SK-N-SH (cell line): Measurements from ENCODE around the gene KRTAP1-1. TPM values are rescaled to one million over a fixed set of nuclear protein-coding genes. Genes with fewer than 3 reads are reported as not detected.

ENCODE experiments used
- CTCF ChIA-PET: fragments of 300-600, 350-600 bp; formaldehyde crosslinking; extraction: SDS; loops from one replicate; lab custom pipeline; 2021; lab: Yijun Ruan, JAX
- POLR2A ChIA-PET: fragments of 350-600 bp; sonication (Branson Sonifier 250); formaldehyde crosslinking; extraction: SDS; loops from one replicate; lab custom pipeline; 2020; ENCODE audit warnings: antibody characterized with exemption, inconsistent platforms; lab: Yijun Ruan, JAX
- DNase-seq: peaks from one replicate; pipeline ENCODE4 v3.0.0; 2012
- H2AFZ ChIP-seq: fragments of 200-600 bp; sonication (generic); 2 replicates; pipeline ENCODE4 v1.8.1; 2016; ENCODE audit warnings: antibody characterized with exemption, mild to moderate bottlenecking, low read depth
- H3F3A ChIP-seq: fragments of 200-600 bp; sonication (generic); replicated peaks from 2 replicates; pipeline ENCODE3; 2016; ENCODE audit warnings: antibody characterized with exemption, mild to moderate bottlenecking; ENCODE audit not compliant: insufficient read depth
- H3K27ac ChIP-seq, 2 experiments: fragments of 200-500 bp in 1 of 2; fragments of 200-600 bp in 1 of 2; sonication (Bioruptor generic) in 1 of 2; sonication (generic), shearing (Covaris generic) in 1 of 2; 2 replicates each; pipeline versions ENCODE4 v1.5.1 to v1.6.1; 2014 to 2016; ENCODE audit warnings: low read depth in 2 of 2, inconsistent platforms in 1 of 2, low read length in 1 of 2, mild to moderate bottlenecking in 1 of 2, mixed read lengths in 1 of 2
- H3K27me3 ChIP-seq: fragments of 200-600 bp; sonication (generic), shearing (Covaris generic); 2 replicates; pipeline ENCODE4 v1.6.1; 2016; ENCODE audit warnings: mixed run types; ENCODE audit not compliant: insufficient read depth
- H3K36me3 ChIP-seq, 2 experiments: fragments of 200-500 bp in 1 of 2; fragments of 200-600 bp in 1 of 2; sonication (Bioruptor generic) in 1 of 2; sonication (generic) in 1 of 2; replicated peaks in 1 of 2; 2 replicates each; pipeline versions ENCODE3 to v1.5.1; 2014 to 2016; ENCODE audit warnings: low read length in 1 of 2, mild to moderate bottlenecking in 1 of 2; ENCODE audit not compliant: insufficient read depth in 2 of 2, control insufficient read depth in 1 of 2
- H3K4me1 ChIP-seq, 2 experiments: fragments of 200-500 bp in 1 of 2; fragments of 200-600 bp in 1 of 2; sonication (Bioruptor generic) in 1 of 2; sonication (generic), shearing (Covaris generic) in 1 of 2; 2 replicates each; pipeline versions ENCODE4 v1.5.1 to v1.6.1; 2014 to 2016; ENCODE audit warnings: low read depth in 1 of 2, low read length in 1 of 2, mixed run types in 1 of 2; ENCODE audit not compliant: insufficient read depth in 2 of 2, control insufficient read depth in 1 of 2
- H3K4me2 ChIP-seq: fragments of 200-600 bp; sonication (generic), shearing (Covaris generic); 2 replicates; pipeline ENCODE4 v1.6.1; 2017; ENCODE audit warnings: mixed run types
- H3K4me3 ChIP-seq, 2 experiments: fragments of 200-500 bp in 1 of 2; fragments of 200-600 bp in 1 of 2; sonication (Bioruptor generic) in 1 of 2; sonication (generic), shearing (Covaris generic) in 1 of 2; 2 replicates each; pipeline versions ENCODE4 v1.5.1 to v1.8.1; 2014 to 2016; ENCODE audit warnings: low read depth in 2 of 2, inconsistent platforms in 1 of 2, low read length in 1 of 2, mild to moderate bottlenecking in 1 of 2, mixed read lengths in 1 of 2, moderate library complexity in 1 of 2
- H3K79me2 ChIP-seq: fragments of 200-600 bp; sonication (generic); 2 replicates; pipeline ENCODE4 v1.8.1; 2017; ENCODE audit warnings: mild to moderate bottlenecking; ENCODE audit not compliant: insufficient read depth
- H3K9ac ChIP-seq: fragments of 200-600 bp; sonication (generic); 2 replicates; pipeline ENCODE4 v1.6.1; 2017; ENCODE audit warnings: mixed run types
- H3K9me2 ChIP-seq: fragments of 200-600 bp; sonication (generic); 2 replicates; pipeline ENCODE4 v1.6.1; 2017; ENCODE audit warnings: mixed run types
- H3K9me3 ChIP-seq: fragments of 200-600 bp; sonication (generic); 2 replicates; pipeline ENCODE4 v1.6.1; 2017; ENCODE audit warnings: mixed run types, mild to moderate bottlenecking, moderate library complexity
- H4K20me1 ChIP-seq: fragments of 200-600 bp; sonication (generic); 2 replicates; pipeline ENCODE4 v1.6.1; 2017; ENCODE audit warnings: mild to moderate bottlenecking, mixed run types; ENCODE audit not compliant: insufficient read depth
- FOSL2 ChIP-seq: IDR thresholded peaks from 2 replicates; pipeline ENCODE4 v1.4.0; 2012; ENCODE audit warnings: low read depth, mild to moderate bottlenecking, moderate library complexity, borderline replicate concordance
- FOXM1 ChIP-seq: IDR thresholded peaks from 2 replicates; pipeline ENCODE4 v1.4.0; 2012; ENCODE audit warnings: low read depth, mild to moderate bottlenecking
- GABPA ChIP-seq: IDR thresholded peaks from 2 replicates; pipeline ENCODE4 v1.4.0; 2012; ENCODE audit warnings: low read depth, mild to moderate bottlenecking
- GATA2 ChIP-seq: sonication (generic); formaldehyde crosslinking; IDR thresholded peaks from 2 replicates; pipeline ENCODE4 v1.5.0; 2020; ENCODE audit warnings: mild to moderate bottlenecking, missing genetic modification reagents
- MXI1 ChIP-seq: IDR thresholded peaks from 2 replicates; pipeline ENCODE4 v1.6.1; 2012; ENCODE audit warnings: mild to moderate bottlenecking, low read depth, low read length, improper control_type of control experiment
- NFIC ChIP-seq: IDR thresholded peaks from 2 replicates; pipeline ENCODE4 v1.4.0; 2012; ENCODE audit warnings: borderline replicate concordance
- RCOR1 ChIP-seq: fragments of 150-350 bp; IDR thresholded peaks from 2 replicates; pipeline ENCODE4 v1.6.1; 2017; ENCODE audit warnings: antibody characterized with exemption, low read length
- RFX5 ChIP-seq: IDR thresholded peaks from 2 replicates; pipeline ENCODE4 v1.6.1; 2012; ENCODE audit warnings: mild to moderate bottlenecking, improper control_type of control experiment, low read length
- RXRA ChIP-seq: IDR thresholded peaks from 2 replicates; pipeline ENCODE4 v1.4.0; 2012; ENCODE audit warnings: low read depth, mild to moderate bottlenecking, borderline replicate concordance
- SIN3A ChIP-seq: IDR thresholded peaks from 2 replicates; pipeline ENCODE4 v1.6.1; 2012; ENCODE audit warnings: low read depth, mild to moderate bottlenecking, low read length, moderate library complexity, borderline replicate concordance
- SMC3 ChIP-seq: IDR thresholded peaks from 2 replicates; pipeline ENCODE4 v1.6.1; 2012; ENCODE audit warnings: low read depth, low read length, improper control_type of control experiment
- TCF12 ChIP-seq: IDR thresholded peaks from 2 replicates; pipeline ENCODE4 v1.4.0; 2012
- YY1 ChIP-seq: IDR thresholded peaks from 2 replicates; pipeline ENCODE4 v1.4.0; 2012; ENCODE audit warnings: low read depth, mild to moderate bottlenecking
- WGBS: methylation state at CpG from one replicate; pipeline ENCODE4 v1.1.6; 2017; ENCODE audit warnings: low lambda C conversion rate; 5-methylcytosine and 5-hydroxymethylcytosine counted together
- polyA plus RNA-seq, 3 experiments: library from polyadenylated mRNA; depleted of rRNA; stranded (reverse); fragments of >200 nt; gene quantifications; 2 replicates each; pipeline ENCODE4 v1.2.3, GENCODE V29; 2012
- small RNA-seq, 7 experiments: library from RNA; depleted of rRNA; stranded (forward); fragments of <200 nt; gene quantifications; one replicate each; pipeline ENCODE3, GENCODE V24; 2012
- TF ChIP-seq, protein P1 (sequence below): fragments of 200-600 bp; sonication (generic); IDR thresholded peaks from 2 replicates; pipeline ENCODE4 v1.6.1; 2017; ENCODE audit warnings: antibody characterized with exemption, mild to moderate bottlenecking, moderate library complexity
- TF ChIP-seq, protein P2 (sequence below): IDR thresholded peaks from 2 replicates; pipeline ENCODE4 v1.6.1; 2012; ENCODE audit warnings: mild to moderate bottlenecking, low read depth, low read length, moderate library complexity

KRTAP1-1 gene
- polyA plus RNA-seq, 1 of the 3 experiments (the other 2 are of a cell fraction) = not detected

DNA sequence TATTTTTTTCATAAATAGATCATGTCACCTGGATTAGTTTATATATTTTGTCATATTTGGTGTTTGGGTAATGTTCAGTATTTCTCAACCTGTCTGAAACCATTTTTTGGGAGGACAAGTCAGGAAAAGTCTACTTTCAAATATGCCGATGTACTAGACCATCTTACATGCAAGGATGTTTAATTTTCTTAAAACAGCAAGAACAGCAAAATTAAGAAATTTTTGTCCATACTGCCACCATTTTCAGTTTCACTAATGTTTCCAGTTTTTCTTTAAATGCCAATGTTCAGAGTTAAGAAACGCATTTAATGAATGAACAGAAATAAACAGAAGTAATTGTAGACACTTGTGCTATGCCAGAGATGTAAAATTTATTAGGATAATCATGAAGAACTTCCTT, 48.2 kb downstream of the KRTAP1-1 start:
- CTCF ChIA-PET = no interaction called here
- H3K4me2 ChIP-seq = no peak overlapping the region
- DNase-seq = no peak
- H2AFZ ChIP-seq = no peak overlapping the region
- no peaks in the 10 kb centered on the region for H3K79me2 ChIP-seq
- WGBS = 18% methylated on average over 2 of the region's 2 CpGs
- H3K27ac ChIP-seq = no peak overlapping the region
- TF ChIP-seq, protein P1, sequence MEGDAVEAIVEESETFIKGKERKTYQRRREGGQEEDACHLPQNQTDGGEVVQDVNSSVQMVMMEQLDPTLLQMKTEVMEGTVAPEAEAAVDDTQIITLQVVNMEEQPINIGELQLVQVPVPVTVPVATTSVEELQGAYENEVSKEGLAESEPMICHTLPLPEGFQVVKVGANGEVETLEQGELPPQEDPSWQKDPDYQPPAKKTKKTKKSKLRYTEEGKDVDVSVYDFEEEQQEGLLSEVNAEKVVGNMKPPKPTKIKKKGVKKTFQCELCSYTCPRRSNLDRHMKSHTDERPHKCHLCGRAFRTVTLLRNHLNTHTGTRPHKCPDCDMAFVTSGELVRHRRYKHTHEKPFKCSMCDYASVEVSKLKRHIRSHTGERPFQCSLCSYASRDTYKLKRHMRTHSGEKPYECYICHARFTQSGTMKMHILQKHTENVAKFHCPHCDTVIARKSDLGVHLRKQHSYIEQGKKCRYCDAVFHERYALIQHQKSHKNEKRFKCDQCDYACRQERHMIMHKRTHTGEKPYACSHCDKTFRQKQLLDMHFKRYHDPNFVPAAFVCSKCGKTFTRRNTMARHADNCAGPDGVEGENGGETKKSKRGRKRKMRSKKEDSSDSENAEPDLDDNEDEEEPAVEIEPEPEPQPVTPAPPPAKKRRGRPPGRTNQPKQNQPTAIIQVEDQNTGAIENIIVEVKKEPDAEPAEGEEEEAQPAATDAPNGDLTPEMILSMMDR = no peak
- TF ChIP-seq SMC3 (no peak), SIN3A (no peak), RXRA (no peak)
- TF ChIP-seq, all 33 proteins: peak for 0
- H3K4me3 ChIP-seq = no peak overlapping the region
- H3K9me2 ChIP-seq = no peaks in the 10 kb centered on the region; the same call in 1 of the 2 replicates
- H3K36me3 ChIP-seq = no peaks in the 10 kb centered on the region
- H4K20me1 ChIP-seq = no peaks in the 10 kb centered on the region
- POLR2A ChIA-PET = no interaction called here
- H3K4me1 ChIP-seq = no peaks in the 10 kb centered on the region
- no peak overlapping the region for H3K9ac ChIP-seq
- H3K9me3 ChIP-seq = no peaks in the 10 kb centered on the region
- H3K27me3 ChIP-seq = peaks cover 32% of the 10 kb centered on the region
- no peaks in the 10 kb centered on the region for H3F3A ChIP-seq

DNA sequence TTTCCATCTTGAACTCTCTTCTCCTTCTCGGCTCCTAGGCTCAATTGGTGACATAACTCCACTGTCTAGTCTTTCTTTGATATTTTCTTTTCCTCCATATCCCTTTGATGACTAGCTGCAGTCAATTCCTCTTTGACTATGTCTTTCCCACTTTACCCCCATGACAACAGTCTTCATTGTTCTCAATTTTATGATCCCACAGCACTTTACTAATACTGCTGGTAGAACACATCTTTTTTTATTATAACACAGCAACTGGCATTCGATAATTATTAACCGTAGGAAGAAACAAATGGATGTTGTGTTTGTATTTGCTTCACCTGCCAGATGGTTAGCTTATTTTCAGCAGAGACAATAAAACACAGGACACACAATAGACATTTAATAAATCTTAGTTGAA, 48.6 kb downstream of the KRTAP1-1 start:
- no peaks in the 10 kb centered on the region for H3K9me3 ChIP-seq
- no peaks in the 10 kb centered on the region; the same call in 1 of the 2 replicates for H3K9me2 ChIP-seq
- H3F3A ChIP-seq = no peaks in the 10 kb centered on the region
- peaks cover 36% of the 10 kb centered on the region for H3K27me3 ChIP-seq
- ChIA-PET CTCF (no interaction called here), POLR2A (no interaction called here)
- no peak overlapping the region for H2AFZ ChIP-seq
- no peak for TF ChIP-seq RCOR1
- no peak for TF ChIP-seq TCF12
- TF ChIP-seq, protein P2, sequence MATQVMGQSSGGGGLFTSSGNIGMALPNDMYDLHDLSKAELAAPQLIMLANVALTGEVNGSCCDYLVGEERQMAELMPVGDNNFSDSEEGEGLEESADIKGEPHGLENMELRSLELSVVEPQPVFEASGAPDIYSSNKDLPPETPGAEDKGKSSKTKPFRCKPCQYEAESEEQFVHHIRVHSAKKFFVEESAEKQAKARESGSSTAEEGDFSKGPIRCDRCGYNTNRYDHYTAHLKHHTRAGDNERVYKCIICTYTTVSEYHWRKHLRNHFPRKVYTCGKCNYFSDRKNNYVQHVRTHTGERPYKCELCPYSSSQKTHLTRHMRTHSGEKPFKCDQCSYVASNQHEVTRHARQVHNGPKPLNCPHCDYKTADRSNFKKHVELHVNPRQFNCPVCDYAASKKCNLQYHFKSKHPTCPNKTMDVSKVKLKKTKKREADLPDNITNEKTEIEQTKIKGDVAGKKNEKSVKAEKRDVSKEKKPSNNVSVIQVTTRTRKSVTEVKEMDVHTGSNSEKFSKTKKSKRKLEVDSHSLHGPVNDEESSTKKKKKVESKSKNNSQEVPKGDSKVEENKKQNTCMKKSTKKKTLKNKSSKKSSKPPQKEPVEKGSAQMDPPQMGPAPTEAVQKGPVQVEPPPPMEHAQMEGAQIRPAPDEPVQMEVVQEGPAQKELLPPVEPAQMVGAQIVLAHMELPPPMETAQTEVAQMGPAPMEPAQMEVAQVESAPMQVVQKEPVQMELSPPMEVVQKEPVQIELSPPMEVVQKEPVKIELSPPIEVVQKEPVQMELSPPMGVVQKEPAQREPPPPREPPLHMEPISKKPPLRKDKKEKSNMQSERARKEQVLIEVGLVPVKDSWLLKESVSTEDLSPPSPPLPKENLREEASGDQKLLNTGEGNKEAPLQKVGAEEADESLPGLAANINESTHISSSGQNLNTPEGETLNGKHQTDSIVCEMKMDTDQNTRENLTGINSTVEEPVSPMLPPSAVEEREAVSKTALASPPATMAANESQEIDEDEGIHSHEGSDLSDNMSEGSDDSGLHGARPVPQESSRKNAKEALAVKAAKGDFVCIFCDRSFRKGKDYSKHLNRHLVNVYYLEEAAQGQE = no peak
- TF ChIP-seq MXI1 = no peak
- TF ChIP-seq FOSL2 = no peak
- TF ChIP-seq RFX5 = no peak
- no peak for TF ChIP-seq YY1
- no peak for TF ChIP-seq SMC3
- TF ChIP-seq GATA2 (CRISPR knock-in tag) = no peak
- TF ChIP-seq GABPA = no peak
- no peak for TF ChIP-seq NFIC
- TF ChIP-seq SIN3A = no peak
- TF ChIP-seq FOXM1 = no peak
- DNase-seq = no peak
- H3K4me2 ChIP-seq = no peak overlapping the region
- H3K27ac ChIP-seq = no peak overlapping the region
- no peaks in the 10 kb centered on the region for H4K20me1 ChIP-seq
- 15% methylated on average over 3 of the region's 3 CpGs for WGBS
- H3K4me3 ChIP-seq = no peak overlapping the region
- H3K4me1 ChIP-seq = no peaks in the 10 kb centered on the region
- H3K36me3 ChIP-seq = no peaks in the 10 kb centered on the region
- H3K9ac ChIP-seq = no peak overlapping the region
- no peaks in the 10 kb centered on the region for H3K79me2 ChIP-seq

Small RNAs within 50 kb of the gene (small RNA-seq; reads per million reads assigned to genes)
- gene KRTAP3-4P = 0 reads per million in 7 experiments

Other genes starting within 250 kb of the KRTAP1-1 start
- gene KRT28, start 241.5 kb downstream of the KRTAP1-1 start, polyA plus RNA-seq (2012; rRNA removed) = not detected in 2 replicates
- 17.1 and 31.6 TPM in 2 replicates for gene KRT10, start 218.8 kb downstream of the KRTAP1-1 start, polyA plus RNA-seq (2012; rRNA removed)
- gene KRT12, start 174.2 kb downstream of the KRTAP1-1 start, polyA plus RNA-seq (2012; rRNA removed) = not detected in 2 replicates
- gene KRT20, start 156.2 kb downstream of the KRTAP1-1 start, polyA plus RNA-seq (2012; rRNA removed) = not detected in 2 replicates
- not detected in 2 replicates for gene KRT23, start 103.8 kb downstream of the KRTAP1-1 start, polyA plus RNA-seq (2012; rRNA removed)
- not detected in 2 replicates for gene KRT39, start 74.5 kb downstream of the KRTAP1-1 start, polyA plus RNA-seq (2012; rRNA removed)
- gene KRT40, start 57.1 kb downstream of the KRTAP1-1 start, polyA plus RNA-seq (2012; rRNA removed) = not detected in 2 replicates
- not detected in 2 replicates for gene KRTAP3-3, start 47.3 kb downstream of the KRTAP1-1 start, polyA plus RNA-seq (2012; rRNA removed)
- gene KRTAP3-2, start 41.5 kb downstream of the KRTAP1-1 start, polyA plus RNA-seq (2012; rRNA removed) = not detected in 2 replicates
- gene KRTAP3-1, start 32.3 kb downstream of the KRTAP1-1 start, polyA plus RNA-seq (2012; rRNA removed) = not detected in 2 replicates
- not detected in 2 replicates for gene KRTAP1-5, start 14.2 kb downstream of the KRTAP1-1 start, polyA plus RNA-seq (2012; rRNA removed)
- not detected in 2 replicates for gene KRTAP1-4, start 11.3 kb downstream of the KRTAP1-1 start, polyA plus RNA-seq (2012; rRNA removed)
- gene KRTAP1-3, start 6.6 kb downstream of the KRTAP1-1 start, polyA plus RNA-seq (2012; rRNA removed) = not detected in 2 replicates
- gene KRTAP2-1, start 5.9 kb upstream of the KRTAP1-1 start, polyA plus RNA-seq (2012; rRNA removed) = not detected in 2 replicates
- not detected in 2 replicates for gene KRTAP2-2, start 13.8 kb upstream of the KRTAP1-1 start, polyA plus RNA-seq (2012; rRNA removed)
- 0.36 and 0.39 TPM in 2 replicates for gene KRTAP2-3, start 18.7 kb upstream of the KRTAP1-1 start, polyA plus RNA-seq (2012; rRNA removed)
- gene KRTAP2-4, start 24.4 kb upstream of the KRTAP1-1 start, polyA plus RNA-seq (2012; rRNA removed) = not detected in 2 replicates
- not detected in 2 replicates for gene KRTAP4-7, start 42.7 kb upstream of the KRTAP1-1 start, polyA plus RNA-seq (2012; rRNA removed)
- gene KRTAP4-8, start 56.7 kb upstream of the KRTAP1-1 start, polyA plus RNA-seq (2012; rRNA removed) = not detected in 2 replicates
- gene KRTAP4-16, start 60.8 kb upstream of the KRTAP1-1 start, polyA plus RNA-seq (2012; rRNA removed) = not detected in 2 replicates
- gene KRTAP4-9, start 63.9 kb upstream of the KRTAP1-1 start, polyA plus RNA-seq (2012; rRNA removed) = not detected in 2 replicates
- not detected in 2 replicates for gene KRTAP4-11, start 76.9 kb upstream of the KRTAP1-1 start, polyA plus RNA-seq (2012; rRNA removed)
- not detected in 2 replicates for gene KRTAP4-12, start 82.7 kb upstream of the KRTAP1-1 start, polyA plus RNA-seq (2012; rRNA removed)
- gene KRTAP4-6, start 99.1 kb upstream of the KRTAP1-1 start, polyA plus RNA-seq (2012; rRNA removed) = not detected in 2 replicates
- not detected in 2 replicates for gene KRTAP4-5, start 108.4 kb upstream of the KRTAP1-1 start, polyA plus RNA-seq (2012; rRNA removed)
- gene KRTAP4-4, start 119.3 kb upstream of the KRTAP1-1 start, polyA plus RNA-seq (2012; rRNA removed) = not detected in 2 replicates
- gene KRTAP4-3, start 126.8 kb upstream of the KRTAP1-1 start, polyA plus RNA-seq (2012; rRNA removed) = not detected in 2 replicates
- gene KRTAP4-2, start 136.8 kb upstream of the KRTAP1-1 start, polyA plus RNA-seq (2012; rRNA removed) = not detected in 2 replicates
- gene KRTAP4-1, start 143.5 kb upstream of the KRTAP1-1 start, polyA plus RNA-seq (2012; rRNA removed) = not detected in 2 replicates
- gene KRTAP9-1, start 148.4 kb upstream of the KRTAP1-1 start, polyA plus RNA-seq (2012; rRNA removed) = not detected in 2 replicates
- not detected in 2 replicates for gene KRTAP9-2, start 185.2 kb upstream of the KRTAP1-1 start, polyA plus RNA-seq (2012; rRNA removed)
- gene KRTAP9-3, start 191.0 kb upstream of the KRTAP1-1 start, polyA plus RNA-seq (2012; rRNA removed) = not detected in 2 replicates
- gene KRTAP9-8, start 196.5 kb upstream of the KRTAP1-1 start, polyA plus RNA-seq (2012; rRNA removed) = not detected in 2 replicates
- gene KRTAP9-4, start 208.2 kb upstream of the KRTAP1-1 start, polyA plus RNA-seq (2012; rRNA removed) = not detected in 2 replicates
- gene KRTAP9-9, start 213.9 kb upstream of the KRTAP1-1 start, polyA plus RNA-seq (2012; rRNA removed) = not detected in 2 replicates
- gene KRTAP9-6, start 223.9 kb upstream of the KRTAP1-1 start, polyA plus RNA-seq (2012; rRNA removed) = not detected in 2 replicates
- gene KRTAP9-7, start 234.2 kb upstream of the KRTAP1-1 start, polyA plus RNA-seq (2012; rRNA removed) = not detected in 2 replicates